AG08396 (cell line): ENCODE results near the gene CEP120.
"Not testable (repeated sequence)": the region's sequence is repeated elsewhere in the genome, so short reads cannot be mapped to it uniquely, and the experiment has no call there.

Experiments
- DNase-seq: peaks from one replicate; pipeline ENCODE4 v3.0.0; 2012; ENCODE audit warnings: low spot score, mixed read lengths

Gene CEP120

DNA sequence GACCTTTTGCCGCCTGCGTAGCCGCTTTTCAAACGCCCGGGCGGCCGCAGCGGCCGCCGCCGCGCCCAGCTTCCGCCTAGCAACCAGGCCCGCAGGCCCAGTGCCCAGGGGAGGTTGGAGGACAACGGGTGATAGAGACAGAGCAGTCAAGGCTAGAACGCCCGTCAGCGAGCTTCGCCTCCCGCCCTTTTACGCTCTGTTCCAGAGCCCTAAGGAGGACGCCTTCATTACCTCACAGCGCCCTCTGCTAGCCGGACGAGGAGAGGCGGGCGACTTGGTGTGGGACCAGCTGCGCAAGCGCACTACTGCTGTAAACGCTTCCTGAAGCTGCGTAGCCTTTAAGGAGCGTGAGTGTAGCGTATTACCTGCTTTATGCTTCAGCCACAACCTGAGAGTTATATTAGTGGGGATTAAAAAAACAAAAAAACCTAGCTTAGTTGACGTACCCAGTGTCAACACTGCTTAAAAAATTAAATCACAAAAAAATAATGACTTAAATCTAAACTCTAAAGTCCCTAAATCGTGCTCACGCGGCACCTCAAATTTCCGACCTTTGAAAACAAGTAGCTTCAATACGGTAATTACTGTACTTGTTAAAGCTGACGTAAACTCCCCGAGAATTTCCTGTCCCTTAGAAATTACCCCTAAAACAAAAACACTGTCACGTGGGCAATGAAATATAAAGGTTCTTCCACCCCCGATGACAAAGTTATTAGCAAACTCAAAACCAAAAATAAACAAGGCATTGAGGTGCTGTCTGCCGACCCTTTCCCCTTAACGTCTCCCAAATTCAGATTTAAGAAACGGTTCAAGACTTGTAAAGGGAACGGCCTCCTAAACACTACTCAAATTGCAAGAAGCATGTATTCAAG is at the start of gene CEP120:
TSS of gene CEP120 (minus strand) at position 126 of the 872 bp plus-strand sequence. CDS start 405 bp downstream, outside the sequence.
- DNase-seq, result peak; percentile 98

DNA sequence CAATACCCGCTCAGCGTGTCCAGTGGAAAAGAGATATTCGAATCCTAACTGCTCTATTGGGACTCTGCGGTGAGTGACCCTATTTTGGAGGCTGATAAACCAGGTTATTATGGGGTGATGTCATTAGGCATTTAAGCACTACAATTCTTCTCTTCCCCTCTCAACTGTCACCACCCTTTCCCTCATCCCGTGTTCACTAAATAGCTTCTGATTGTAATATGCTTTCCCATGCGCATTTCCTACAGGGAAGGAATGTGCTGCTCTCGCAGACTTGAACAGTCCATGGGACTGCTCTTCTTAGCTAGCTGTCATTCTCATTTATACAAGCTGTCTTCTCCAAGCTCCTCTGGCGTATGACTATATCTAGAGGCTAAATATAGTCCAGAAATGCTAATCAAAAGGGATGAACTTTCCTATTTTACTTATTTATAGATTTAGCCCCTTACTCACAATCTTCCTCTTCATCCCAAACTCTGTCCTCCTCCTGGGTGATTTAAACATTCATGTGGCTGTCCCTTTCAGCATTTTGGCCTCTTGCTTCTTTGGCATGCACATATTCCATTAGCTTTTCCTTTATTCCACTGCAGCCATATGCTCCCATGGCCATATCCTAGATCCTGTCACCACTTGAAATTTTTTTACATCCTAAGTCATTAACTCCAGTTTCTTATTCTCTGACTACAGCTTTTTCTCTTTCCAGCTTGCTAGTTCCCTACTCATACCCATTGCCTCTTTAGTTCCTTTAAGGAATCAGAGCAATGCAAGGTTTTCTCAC is 49.1 kb upstream of the CEP120 start:
- no peak for DNase-seq

DNA sequence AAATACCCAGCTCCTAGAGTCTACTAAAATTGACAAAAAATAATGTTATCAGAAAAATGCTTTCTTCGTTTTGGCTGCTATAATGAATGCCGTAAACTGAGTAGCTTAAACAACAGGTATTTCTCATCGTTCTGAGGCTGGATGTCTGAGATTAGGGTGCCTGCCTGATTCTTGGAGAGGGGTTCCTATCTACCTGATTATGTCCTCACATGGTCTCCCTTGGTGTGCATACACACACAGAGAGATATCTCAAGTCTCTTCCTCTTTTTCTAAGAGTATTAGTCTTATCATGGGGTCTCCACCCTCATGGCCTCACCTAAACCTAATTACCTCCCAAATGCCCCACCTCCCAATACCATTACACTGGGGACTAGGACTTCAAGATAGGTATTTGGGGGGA is 48.2 kb upstream of the CEP120 start:
- DNase-seq, result no peak

DNA sequence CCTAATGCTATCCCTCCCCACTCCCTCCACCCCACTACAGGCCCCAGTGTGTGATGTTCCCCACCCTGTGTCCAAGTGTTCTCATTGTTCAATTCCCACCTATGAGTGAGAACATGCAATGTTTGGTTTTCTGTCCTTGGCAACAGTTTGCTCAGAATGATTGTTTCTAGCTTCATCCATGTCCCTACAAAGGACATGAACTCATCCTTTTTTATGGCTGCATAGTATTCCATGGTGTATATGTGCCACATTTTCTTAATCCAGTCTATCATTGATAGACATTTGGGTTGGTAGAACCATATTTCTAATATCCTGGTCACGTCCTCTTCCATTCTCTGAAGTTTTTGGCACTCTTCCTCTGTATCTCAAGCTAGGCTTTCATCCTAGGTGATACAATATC is 43.6 kb upstream of the CEP120 start:
- not testable (repeated sequence) for DNase-seq

DNA sequence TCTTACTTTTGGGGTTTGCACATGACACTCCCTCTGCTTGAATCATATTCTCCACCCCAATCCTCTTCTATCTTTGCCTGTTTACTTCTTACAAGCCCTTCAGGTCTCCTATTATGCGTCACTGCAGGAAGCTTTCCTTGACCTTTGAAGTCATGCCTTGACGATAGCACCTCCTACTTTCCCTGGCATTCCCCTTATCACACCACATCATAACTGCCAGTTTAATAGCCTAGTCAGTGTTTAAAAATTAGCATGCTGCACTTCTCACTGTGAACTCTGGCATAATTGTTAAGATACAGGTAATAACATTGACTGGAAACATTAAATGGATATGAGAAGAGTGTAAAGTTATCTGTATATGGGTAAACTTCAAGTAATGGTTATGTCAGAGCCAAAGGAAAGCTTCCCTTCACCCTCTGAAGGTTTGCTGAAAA is 37.1 kb upstream of the CEP120 start:
- DNase-seq, result no peak

DNA sequence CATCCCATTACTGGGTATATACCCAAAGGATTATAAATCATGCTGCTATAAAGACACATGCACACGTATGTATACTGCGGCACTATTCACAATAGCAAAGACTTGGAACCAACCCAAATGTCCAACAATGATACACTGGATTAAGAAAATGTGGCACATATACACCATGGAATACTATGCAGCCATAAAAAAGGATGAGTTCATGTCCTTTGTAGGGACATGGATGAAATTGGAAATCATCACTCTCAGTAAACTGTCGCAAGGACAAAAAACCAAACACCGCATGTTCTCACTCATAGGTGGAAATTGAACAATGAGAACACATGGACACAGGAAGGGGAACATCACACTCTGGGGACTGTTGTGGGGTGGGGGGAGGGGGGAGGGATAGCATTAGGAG is 35.8 kb upstream of the CEP120 start:
- DNase-seq, result not testable (repeated sequence)

DNA sequence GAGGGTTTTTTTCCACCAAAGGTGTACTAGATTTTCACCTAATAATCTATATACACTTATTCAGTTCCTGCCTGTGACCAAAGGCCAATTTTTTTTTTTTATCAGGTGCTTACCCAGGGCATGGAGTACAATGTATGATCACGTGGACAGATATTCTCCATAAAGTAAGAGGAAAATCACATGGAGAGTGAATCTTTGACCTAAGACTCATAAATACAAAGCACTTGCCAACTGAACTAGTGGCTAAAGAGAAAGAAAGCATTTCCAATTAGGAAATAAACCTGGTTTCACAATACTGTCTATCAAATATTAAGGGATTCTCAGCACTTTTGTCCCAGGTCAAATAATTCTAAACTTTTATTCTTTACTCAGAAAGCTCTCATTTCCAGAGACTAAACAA is 33.0 kb upstream of the CEP120 start:
- DNase-seq, result no peak

DNA sequence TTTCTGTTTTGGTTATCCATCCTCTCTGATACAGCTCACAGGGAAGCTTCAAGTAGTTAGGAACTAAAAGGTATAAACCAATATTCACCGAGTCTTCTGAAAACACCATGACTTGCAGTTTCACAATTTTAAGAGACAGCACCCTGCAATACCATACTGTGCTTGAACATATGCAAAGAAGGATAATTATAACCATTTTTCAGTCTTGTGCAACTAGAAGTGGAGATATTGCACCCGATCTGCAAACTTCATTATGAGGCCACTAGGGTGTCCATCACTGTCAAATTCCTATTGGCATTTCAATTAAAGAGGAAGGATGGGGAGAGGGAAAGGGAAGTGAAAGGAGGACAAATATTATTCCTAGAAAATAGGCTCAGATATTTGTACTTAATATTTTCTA is 32.4 kb upstream of the CEP120 start:
- no peak for DNase-seq

DNA sequence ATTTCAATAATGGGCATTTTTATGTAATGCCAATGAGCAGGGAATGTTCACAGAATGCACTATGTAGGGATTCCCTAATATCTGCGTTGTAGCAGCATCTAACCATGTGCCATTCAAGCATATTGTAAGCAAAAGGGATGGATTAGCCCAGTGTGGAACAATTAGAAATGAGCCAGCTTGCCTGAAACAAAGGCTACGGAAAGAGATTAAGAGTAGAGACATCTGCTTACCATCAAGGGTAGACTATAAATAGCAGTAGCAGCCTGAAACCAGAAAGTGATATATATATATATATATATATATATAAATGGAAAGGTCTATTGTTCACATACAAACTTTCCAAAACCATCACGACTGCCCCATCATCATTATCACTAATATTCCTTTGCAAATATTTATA is 31.9 kb upstream of the CEP120 start:
- DNase-seq, result no peak

DNA sequence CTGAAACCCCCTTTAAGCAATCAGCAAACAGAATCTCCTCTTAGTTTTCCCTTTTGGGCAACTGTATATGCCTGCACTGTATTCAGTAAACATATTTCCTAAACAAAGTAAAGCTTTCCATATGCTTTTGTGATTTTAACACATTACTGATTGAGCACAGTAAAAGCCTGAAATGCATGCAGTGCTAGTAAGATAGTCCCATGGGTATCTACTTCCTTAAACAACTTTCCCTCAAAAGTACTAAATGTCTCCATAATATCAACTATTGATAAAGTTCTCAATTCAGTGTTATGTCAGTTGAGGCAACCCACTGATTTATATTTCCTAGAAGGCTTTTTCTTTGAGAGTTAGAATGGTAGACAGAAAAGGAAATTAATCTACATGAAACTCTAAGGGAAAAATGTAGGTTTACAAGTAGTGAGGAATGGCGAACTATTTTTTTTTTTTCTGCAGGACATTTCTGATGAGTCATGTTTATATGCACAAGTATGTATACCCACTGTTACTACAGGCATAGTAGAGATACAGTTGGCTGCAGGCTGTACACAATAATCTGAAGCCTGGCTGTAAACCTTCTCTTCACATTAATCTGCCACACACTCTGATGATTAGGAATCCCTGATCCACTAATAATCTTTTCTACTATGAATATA is 31.2 kb upstream of the CEP120 start:
- DNase-seq, result no peak

DNA sequence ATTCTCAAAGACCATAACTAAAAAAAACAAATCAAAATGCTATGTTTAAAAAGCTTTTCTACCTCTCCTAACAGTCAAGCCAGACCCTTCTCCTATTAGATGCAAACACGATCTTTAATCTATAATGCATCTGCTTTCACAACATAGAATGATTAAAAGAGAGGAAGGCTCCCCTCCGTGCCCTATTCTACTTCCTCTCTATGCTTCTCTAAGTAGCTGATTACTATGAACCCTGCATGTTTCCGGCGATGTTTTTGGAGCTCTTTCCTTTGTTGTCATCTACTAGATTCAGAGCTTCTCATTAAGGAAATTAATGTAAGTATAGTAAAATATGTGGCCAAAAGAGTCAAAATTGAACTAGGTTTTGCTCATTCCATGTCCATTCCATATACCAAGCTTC is 29.2 kb upstream of the CEP120 start:
- no peak for DNase-seq

DNA sequence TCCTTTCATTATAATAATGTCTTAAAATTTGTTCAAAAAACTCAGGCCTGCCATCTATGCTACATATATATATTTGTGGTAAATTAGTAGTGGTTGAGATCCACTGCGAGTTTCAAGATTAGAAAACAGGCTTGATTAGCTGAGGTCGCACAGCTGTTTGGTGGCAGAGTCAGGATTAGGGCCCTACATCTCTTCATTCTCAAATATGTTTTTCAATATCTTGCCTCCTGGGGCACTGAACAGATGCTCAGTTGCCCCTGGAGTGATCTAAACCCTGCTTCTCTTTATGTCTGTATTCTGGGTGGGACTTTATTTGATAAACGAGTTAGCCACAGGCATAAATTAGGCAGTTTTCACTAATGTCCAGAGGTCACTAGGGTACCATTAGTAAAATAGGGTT is 27.8 kb upstream of the CEP120 start:
- DNase-seq, result no peak

DNA sequence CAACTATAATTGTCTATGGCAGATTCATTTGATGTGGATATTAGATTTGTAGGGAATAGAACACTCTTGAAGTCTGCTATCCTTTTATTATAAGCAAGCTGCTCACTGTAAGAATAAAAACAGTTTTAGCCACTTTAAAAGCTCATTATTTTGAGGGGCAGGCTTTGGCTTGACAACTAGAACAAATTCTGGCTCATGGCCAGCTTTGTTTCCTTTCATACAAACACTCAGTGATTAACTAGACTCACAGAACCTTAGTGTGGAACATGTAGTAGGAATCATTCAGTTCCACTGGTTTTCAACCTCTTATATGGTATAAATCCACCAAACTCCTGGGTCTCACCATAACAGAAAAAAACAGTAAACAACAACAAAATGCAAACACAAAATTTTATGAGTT is 27.4 kb upstream of the CEP120 start:
- no peak for DNase-seq

DNA sequence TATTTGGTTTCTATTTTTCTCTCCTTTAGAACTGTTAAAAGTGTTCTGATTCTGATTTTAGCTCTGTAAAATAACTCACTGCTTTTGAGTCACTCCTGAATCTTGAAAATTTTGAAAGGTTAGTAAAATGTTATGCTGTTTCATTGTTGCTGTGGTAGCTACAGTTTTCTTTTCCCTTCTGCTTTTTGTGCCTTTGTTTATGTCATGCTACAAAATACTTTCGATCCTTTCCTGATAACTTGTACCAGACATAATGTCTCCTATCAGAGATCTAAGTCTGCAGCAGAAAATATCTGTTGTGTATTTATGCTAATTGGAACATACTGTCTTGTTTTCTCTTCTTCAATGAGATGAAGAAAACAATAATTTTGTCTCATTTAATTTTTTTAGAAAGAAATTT is 26.9 kb upstream of the CEP120 start:
- DNase-seq, result no peak

DNA sequence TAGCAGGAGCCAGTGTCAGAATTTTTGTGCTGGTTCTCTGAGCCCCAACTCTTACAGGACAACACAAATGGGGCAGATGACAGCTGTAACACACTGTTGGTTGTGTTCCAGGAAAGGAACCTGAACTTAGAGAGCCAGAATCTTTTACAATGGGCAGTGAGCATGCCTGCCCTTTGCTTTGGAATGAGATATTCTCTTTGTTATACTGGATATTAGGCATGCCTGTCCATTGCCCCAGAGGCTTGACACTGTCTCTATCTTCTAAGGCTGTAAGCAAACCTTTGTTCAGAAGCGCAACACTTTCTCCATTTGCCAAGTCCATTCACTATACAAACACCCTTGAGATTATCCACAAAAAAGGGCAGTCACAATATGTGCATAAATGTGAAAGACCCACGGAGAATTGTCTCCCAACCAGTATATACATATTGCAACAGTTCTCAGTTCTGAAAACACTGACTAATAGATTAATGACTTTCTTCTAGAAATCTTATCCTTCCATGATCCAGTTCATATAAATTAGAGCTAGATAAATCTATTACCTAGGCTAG is 26.3 kb upstream of the CEP120 start:
- DNase-seq, result no peak

DNA sequence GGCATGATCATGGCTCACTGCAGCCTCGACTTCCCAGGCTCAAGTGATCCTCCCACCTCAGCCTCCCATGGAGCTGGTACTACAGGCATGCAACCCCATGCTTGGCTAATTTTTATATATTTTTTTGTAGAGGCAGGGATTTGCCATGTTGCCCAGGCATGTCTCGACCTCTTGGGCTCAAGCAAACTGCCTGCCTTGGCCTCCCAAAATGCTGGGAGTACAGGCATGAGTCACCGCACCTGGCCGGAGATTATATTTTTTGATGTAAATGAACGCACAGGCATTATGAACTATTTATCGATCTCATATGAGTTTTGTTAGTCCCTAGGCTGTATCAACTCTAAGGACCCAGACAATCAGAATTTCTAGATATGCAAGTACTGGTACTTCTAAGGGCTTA is 25.5 kb upstream of the CEP120 start:
- DNase-seq, result no peak

DNA sequence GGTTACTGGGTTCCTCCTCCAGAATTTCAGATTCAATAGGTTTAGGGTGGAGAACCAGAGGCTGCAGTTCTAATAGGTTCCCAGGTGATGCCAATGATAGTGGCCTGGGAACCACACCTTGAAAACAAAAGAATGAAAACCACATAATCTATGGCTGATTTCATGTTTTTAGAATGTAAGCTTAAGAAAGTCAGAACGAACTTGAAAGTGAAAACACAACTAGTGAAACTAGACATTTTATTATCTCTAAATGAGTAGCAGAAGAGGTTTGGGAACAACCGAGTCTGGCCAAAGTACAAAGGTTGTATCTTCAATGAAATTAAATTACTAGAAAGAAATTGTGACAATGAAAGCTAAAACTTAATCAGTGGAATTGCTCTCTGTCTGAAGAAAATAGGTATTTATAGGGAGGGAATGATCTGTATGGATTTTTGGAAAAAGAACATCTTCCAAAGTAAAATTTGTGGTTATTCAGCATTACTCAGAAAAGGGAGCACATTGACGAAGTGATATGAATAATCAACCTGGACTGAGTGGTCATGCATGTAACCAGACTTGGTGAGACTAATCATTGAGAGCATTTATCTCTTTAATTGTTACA is 24.9 kb upstream of the CEP120 start:
- DNase-seq, result no peak

DNA sequence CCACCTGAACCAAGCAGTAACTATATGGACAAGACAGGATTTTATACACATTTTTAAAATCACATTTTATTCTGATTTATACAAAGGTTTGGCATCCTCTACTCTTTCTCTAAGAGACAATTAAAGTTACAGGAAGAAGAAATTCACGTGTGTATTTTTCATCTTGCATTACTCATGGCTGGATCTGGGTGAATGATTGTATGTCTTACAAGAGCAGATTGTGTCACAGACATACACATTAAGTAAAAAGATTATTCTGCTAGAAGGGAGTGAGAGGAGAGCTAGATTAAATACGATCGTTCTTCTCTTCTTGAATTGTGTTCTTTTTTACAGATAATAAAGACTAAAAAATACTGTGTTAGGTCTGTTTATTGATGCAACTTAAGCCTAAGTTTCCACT is 20.8 kb upstream of the CEP120 start:
- no peak for DNase-seq

DNA sequence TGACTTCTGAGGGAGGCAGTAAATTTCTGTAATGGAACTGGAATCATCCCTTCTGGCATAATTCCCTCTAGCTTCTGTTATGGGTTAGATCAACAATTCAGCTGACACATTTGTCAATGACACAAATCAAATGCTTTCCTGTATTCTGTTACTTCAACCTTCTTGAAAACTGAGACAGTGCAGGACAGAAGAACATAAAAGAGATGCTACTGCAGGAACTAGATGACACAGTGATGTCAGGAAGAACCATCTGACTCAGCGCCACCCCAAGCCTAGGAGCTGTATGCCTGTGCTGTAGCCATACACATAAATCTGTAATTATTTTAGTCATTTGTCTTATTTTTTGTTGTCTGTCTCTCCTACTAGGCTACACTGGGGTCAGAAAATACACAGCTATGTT is 18.2 kb upstream of the CEP120 start:
- DNase-seq, result no peak

DNA sequence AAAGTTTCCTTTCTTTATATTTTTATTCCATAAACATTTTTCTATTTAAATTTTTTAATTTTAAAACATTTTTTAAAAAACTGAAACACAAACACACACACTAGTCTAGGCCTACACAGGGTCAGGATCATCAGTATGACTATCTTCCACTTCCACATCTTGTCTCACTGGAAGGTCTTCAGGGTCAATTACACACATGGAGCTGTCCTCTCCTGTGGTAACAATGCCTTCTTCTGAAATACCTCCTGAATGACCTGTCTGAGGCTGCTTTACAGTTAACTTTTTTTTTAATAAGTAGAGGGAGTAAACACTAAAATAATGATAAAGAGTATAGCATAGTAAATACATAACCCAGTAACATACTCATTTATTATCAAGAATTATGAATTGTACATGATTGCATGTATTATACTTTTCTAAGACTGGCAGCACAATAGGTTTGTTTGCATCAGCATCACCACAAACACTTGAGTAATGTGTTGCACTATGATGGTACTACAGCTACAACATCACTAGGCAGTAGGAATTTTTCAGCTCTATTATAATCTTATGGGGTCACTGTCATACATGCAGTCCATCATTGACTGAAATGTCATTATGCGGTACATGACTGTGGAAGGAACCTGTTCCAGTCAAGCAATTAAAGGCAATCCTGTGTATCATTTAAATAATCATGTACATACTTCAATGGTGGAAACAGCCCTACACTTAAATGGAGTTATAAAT is 17.4 kb upstream of the CEP120 start:
- no peak for DNase-seq

DNA sequence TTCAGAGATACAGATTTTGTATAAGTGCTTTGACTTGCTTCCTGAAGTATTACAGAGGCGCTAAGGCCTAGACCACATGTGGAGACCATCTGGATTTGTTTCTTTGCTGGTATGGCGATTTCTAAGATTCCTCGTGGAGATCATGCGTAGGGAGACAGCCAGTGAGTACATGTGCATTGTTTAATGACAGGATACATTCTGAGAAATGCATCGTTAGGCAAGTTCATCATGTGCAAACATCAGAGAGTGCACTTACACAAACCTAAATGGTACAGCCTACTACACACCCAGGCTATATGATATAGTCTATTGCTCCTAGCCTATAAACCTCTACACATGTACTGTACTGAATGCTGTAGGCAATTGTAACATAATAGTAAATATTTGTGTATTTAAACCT is 16.5 kb upstream of the CEP120 start:
- no peak for DNase-seq
